Kidney epithelial cell (primary cell): ENCODE results near the gene SYNJ1. TPM values are rescaled to one million over a fixed set of nuclear protein-coding genes. Genes with fewer than 3 reads are reported as not detected.
"Not testable (repeated sequence)": the region's sequence is repeated elsewhere in the genome, so short reads cannot be mapped to it uniquely, and the experiment has no call there.

ENCODE experiments used
- DNase-seq: peaks from one replicate; pipeline ENCODE4 v3.0.0-alpha.2; 2010; ENCODE audit warnings: low read depth
- H3K27me3 ChIP-seq: 2 replicates; pipeline ENCODE4 v1.6.0; 2011; ENCODE audit warnings: low read length; ENCODE audit not compliant: control insufficient read depth, insufficient read depth
- H3K36me3 ChIP-seq: 2 replicates; pipeline ENCODE4 v1.5.1; 2011; ENCODE audit warnings: low read length; ENCODE audit not compliant: control insufficient read depth, insufficient read depth
- H3K4me3 ChIP-seq: 2 replicates; pipeline ENCODE4 v1.5.1; 2011; ENCODE audit warnings: low read depth, mild to moderate bottlenecking, control low read depth, low read length
- CTCF ChIP-seq: IDR thresholded peaks from 2 replicates; pipeline ENCODE4 v1.5.1; 2011; ENCODE audit warnings: mild to moderate bottlenecking, moderate library complexity, low read length, control low read depth, inconsistent platforms; ENCODE audit not compliant: insufficient read depth, poor library complexity, severe bottlenecking
- total RNA-seq: library from RNA; depleted of rRNA; stranded (reverse); fragments of >200 nt; gene quantifications from 2 replicates; pipeline ENCODE4 v1.2.3, GENCODE V29; 2015

Gene SYNJ1
- total RNA-seq, 1 donor from 2014 or later: 3.5 TPM

- Histone ChIP-seq H3K36me3 (no peaks in the 10 kb centered on the region), H3K4me3 (no peak overlapping the region), H3K27me3 (no peaks in the 10 kb centered on the region)
- DNase-seq: no peak
- TF ChIP-seq CTCF: no peak
Observed at GRCh38 chr21:32739946-32740345, 12.1 kb upstream of the SYNJ1 start.

GRCh38 chr21:32736083-32736482, 8.3 kb upstream of the SYNJ1 start:
- H3K27me3 ChIP-seq, H3K4me3 ChIP-seq, H3K36me3 ChIP-seq, DNase-seq: not testable (repeated sequence)

GRCh38 chr21:32735524-32735923, 7.7 kb upstream of the SYNJ1 start:
- Histone ChIP-seq H3K27me3 (no peaks in the 10 kb centered on the region), H3K36me3 (no peaks in the 10 kb centered on the region), H3K4me3 (no peak overlapping the region)
- TF ChIP-seq CTCF: no peak
- DNase-seq: no peak

GRCh38 chr21:32733990-32734613, 6.3 kb upstream of the SYNJ1 start:
- TF ChIP-seq CTCF: no peak
- Histone ChIP-seq H3K4me3 (no peak overlapping the region), H3K36me3 (no peaks in the 10 kb centered on the region), H3K27me3 (no peaks in the 10 kb centered on the region)
- DNase-seq: no peak

- H3K36me3 ChIP-seq: no peaks in the 10 kb centered on the region
- H3K27me3 ChIP-seq: no peaks in the 10 kb centered on the region
- no peak for DNase-seq
- TF ChIP-seq CTCF: no peak
- no peak overlapping the region for H3K4me3 ChIP-seq
Observed at GRCh38 chr21:32733356-32733755, 5.5 kb upstream of the SYNJ1 start.

- Histone ChIP-seq H3K27me3 (no peaks in the 10 kb centered on the region), H3K36me3 (no peaks in the 10 kb centered on the region), H3K4me3 (no peak overlapping the region)
- DNase-seq: no peak
- no peak for TF ChIP-seq CTCF
Observed at GRCh38 chr21:32732544-32732943, 4.7 kb upstream of the SYNJ1 start.
